Left lobe of liver (tissue), 2 donors: ENCODE measurements around the gene TRIM75. TPM values are rescaled to one million over a fixed set of nuclear protein-coding genes. Genes with fewer than 3 reads are reported as not detected.
"Not testable (repeated sequence)": the region's sequence is repeated elsewhere in the genome, so short reads cannot be mapped to it uniquely, and the experiment has no call there.

Experiments used
- ATAC-seq: fragments of 200-7000 bp; cut with Tn5 transposase; one replicate; pipeline ENCODE4 v1.9.1; 2020; ENCODE audit warnings: mild to moderate bottlenecking, moderate library complexity
- DNase-seq: peaks from one replicate; pipeline ENCODE4 v3.0.0-alpha.2; 2020; ENCODE audit warnings: low spot score
- total RNA-seq: library from RNA; stranded (reverse); gene quantifications from one replicate; pipeline ENCODE4 v1.2.1, GENCODE V29; 2021
- donor health status: DM: no; HTN: no; CAD: no; lungs with moderate emphysema.
- donor health status: DM: no; HTN: yes; CAD: no.

The TRIM75 gene
- not detected for total RNA-seq

- DNase-seq (no peak), ATAC-seq (no peak)
These were observed at the start of gene TRIM75 for GRCh38 chr4:165053645-165054044. TRIM75 (plus strand) TSS chr4:165053866; CDS start chr4:165059148, 5,282 bp downstream.

- no peak for ATAC-seq
- DNase-seq = no peak
These were observed 48.2 kb upstream of the TRIM75 start for GRCh38 chr4:165005352-165005925.

- ATAC-seq (no peak), DNase-seq (no peak)
These were observed 47.2 kb upstream of the TRIM75 start for GRCh38 chr4:165006456-165006855.

GRCh38 chr4:165006886-165007285 is 46.8 kb upstream of the TRIM75 start:
- DNase-seq (no peak), ATAC-seq (peak; percentile 58)

GRCh38 chr4:165009493-165010227 is 44.0 kb upstream of the TRIM75 start:
- ATAC-seq = no peak
- no peak for DNase-seq

GRCh38 chr4:165010487-165010886 is 43.2 kb upstream of the TRIM75 start:
- DNase-seq (no peak), ATAC-seq (no peak)

- no peak for ATAC-seq
- DNase-seq = no peak
These were observed 42.7 kb upstream of the TRIM75 start for GRCh38 chr4:165010991-165011390.

GRCh38 chr4:165011403-165011802 is 42.3 kb upstream of the TRIM75 start:
- ATAC-seq = no peak

GRCh38 chr4:165013691-165014090 is 40.0 kb upstream of the TRIM75 start:
- ATAC-seq (no peak), DNase-seq (no peak)

More at GRCh38 chr4:165011403-165011802, 42.3 kb upstream of the TRIM75 start:
- DNase-seq = no peak

GRCh38 chr4:165016971-165017370 is 36.7 kb upstream of the TRIM75 start:
- ATAC-seq = peak; percentile 37
- no peak for DNase-seq

- DNase-seq, ATAC-seq: not testable (repeated sequence)
These were observed 33.7 kb upstream of the TRIM75 start for GRCh38 chr4:165019995-165020394.

- not testable (repeated sequence) for ATAC-seq, DNase-seq
These were observed 27.9 kb upstream of the TRIM75 start for GRCh38 chr4:165025782-165026181.

GRCh38 chr4:165027762-165028402 is 25.8 kb upstream of the TRIM75 start:
- no peak for DNase-seq
- ATAC-seq = no peak

- ATAC-seq = no peak
- DNase-seq = peak; percentile 27
These were observed 22.0 kb upstream of the TRIM75 start, which contains the start of gene TRIM60 for GRCh38 chr4:165031436-165032211. TRIM60 (plus strand) TSS chr4:165031999; CDS start chr4:165040073, 8,074 bp downstream.

GRCh38 chr4:165048170-165048569 is 5.5 kb upstream of the TRIM75 start:
- no peak for ATAC-seq
- DNase-seq = no peak

- ATAC-seq (no peak), DNase-seq (no peak)
These were observed 1.0 kb upstream of the TRIM75 start for GRCh38 chr4:165052627-165053026.

GRCh38 chr4:165055601-165056000 is 1.9 kb downstream of the TRIM75 start:
- no peak for DNase-seq
- no peak for ATAC-seq

GRCh38 chr4:165058666-165059065 is 5.0 kb downstream of the TRIM75 start:
- DNase-seq = no peak
- no peak for ATAC-seq

GRCh38 chr4:165059386-165059785 is 5.7 kb downstream of the TRIM75 start:
- ATAC-seq (no peak), DNase-seq (no peak)

- DNase-seq (no peak), ATAC-seq (no peak)
These were observed 7.3 kb downstream of the TRIM75 start for GRCh38 chr4:165060938-165061337.

- ATAC-seq (no peak), DNase-seq (no peak)
These were observed 16.9 kb downstream of the TRIM75 start for GRCh38 chr4:165070560-165070959.
